ENCODE measurements around the gene BPIFB3. TPM values are rescaled to one million over a fixed set of nuclear protein-coding genes. Genes with fewer than 3 reads are reported as not detected.

BPIFB3 gene
- total RNA-seq, 1 experiment from 2014 or later, result not detected

GRCh38 chr20:33103556-33103955 lies 49.9 kb downstream of the BPIFB3 start:
- no peaks in the 10 kb centered on the region for H3K9me3 Mint-ChIP-seq
- peaks cover 15% of the 10 kb centered on the region for H3K4me1 Mint-ChIP-seq
- H3K36me3 Mint-ChIP-seq, result no peaks in the 10 kb centered on the region
- H3K27me3 Mint-ChIP-seq (ENCODE audit: low read depth), result no peaks in the 10 kb centered on the region; the same call in 1 of the 2 replicates
- ChIA-PET CTCF (interaction anchor here (0.6 to 2.9 kb wide), 4 partner anchors 7 to 109 kb away, joined by 3 to 10 read pairs (median 4); no protein-coding TSS in a partner anchor), POLR2A (interaction anchor here (0.6 kb wide), 1 partner anchor 129 kb away, joined by 4 read pairs; no protein-coding TSS in a partner anchor)
- TF ChIP-seq ZNF671 (CRISPR knock-in tag; IDR thresholded peaks at IDR 0.05) (no peak), GRHL2 (CRISPR knock-in tag; IDR thresholded peaks at IDR 0.05; ENCODE audit: insufficient replicate concordance, severe bottlenecking) (no peak), ZNF416 (CRISPR knock-in tag; IDR thresholded peaks at IDR 0.05) (no peak), ZBTB21 (CRISPR knock-in tag; IDR thresholded peaks at IDR 0.05; ENCODE audit: borderline replicate concordance) (no peak), ZNF232 (CRISPR knock-in tag; IDR thresholded peaks at IDR 0.05) (no peak), ESRRA (CRISPR knock-in tag; IDR thresholded peaks at IDR 0.05; ENCODE audit: borderline replicate concordance) (no peak), FOXK1 (CRISPR knock-in tag; IDR thresholded peaks at IDR 0.05) (no peak), ZNF396 (CRISPR knock-in tag; IDR thresholded peaks at IDR 0.05; ENCODE audit: borderline replicate concordance) (no peak), SP1 (CRISPR knock-in tag; conservative IDR thresholded peaks at IDR 0.05) (no peak), CTCF (IDR thresholded peaks at IDR 0.05) (no peak), FOXP1 (CRISPR knock-in tag; IDR thresholded peaks at IDR 0.05; ENCODE audit: borderline replicate concordance) (no peak), ZNF219 (CRISPR knock-in tag; IDR thresholded peaks at IDR 0.05; ENCODE audit: borderline replicate concordance) (no peak), RORB (CRISPR knock-in tag; IDR thresholded peaks at IDR 0.05) (no peak), CREB1 (CRISPR knock-in tag; IDR thresholded peaks at IDR 0.05) (no peak)
- TF ChIP-seq, protein P1, sequence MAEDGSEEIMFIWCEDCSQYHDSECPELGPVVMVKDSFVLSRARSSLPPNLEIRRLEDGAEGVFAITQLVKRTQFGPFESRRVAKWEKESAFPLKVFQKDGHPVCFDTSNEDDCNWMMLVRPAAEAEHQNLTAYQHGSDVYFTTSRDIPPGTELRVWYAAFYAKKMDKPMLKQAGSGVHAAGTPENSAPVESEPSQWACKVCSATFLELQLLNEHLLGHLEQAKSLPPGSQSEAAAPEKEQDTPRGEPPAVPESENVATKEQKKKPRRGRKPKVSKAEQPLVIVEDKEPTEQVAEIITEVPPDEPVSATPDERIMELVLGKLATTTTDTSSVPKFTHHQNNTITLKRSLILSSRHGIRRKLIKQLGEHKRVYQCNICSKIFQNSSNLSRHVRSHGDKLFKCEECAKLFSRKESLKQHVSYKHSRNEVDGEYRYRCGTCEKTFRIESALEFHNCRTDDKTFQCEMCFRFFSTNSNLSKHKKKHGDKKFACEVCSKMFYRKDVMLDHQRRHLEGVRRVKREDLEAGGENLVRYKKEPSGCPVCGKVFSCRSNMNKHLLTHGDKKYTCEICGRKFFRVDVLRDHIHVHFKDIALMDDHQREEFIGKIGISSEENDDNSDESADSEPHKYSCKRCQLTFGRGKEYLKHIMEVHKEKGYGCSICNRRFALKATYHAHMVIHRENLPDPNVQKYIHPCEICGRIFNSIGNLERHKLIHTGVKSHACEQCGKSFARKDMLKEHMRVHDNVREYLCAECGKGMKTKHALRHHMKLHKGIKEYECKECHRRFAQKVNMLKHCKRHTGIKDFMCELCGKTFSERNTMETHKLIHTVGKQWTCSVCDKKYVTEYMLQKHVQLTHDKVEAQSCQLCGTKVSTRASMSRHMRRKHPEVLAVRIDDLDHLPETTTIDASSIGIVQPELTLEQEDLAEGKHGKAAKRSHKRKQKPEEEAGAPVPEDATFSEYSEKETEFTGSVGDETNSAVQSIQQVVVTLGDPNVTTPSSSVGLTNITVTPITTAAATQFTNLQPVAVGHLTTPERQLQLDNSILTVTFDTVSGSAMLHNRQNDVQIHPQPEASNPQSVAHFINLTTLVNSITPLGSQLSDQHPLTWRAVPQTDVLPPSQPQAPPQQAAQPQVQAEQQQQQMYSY (CRISPR knock-in tag; IDR thresholded peaks at IDR 0.05), result no peak
- TF ChIP-seq, protein P2, sequence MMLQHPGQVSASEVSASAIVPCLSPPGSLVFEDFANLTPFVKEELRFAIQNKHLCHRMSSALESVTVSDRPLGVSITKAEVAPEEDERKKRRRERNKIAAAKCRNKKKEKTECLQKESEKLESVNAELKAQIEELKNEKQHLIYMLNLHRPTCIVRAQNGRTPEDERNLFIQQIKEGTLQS (CRISPR knock-in tag; conservative IDR thresholded peaks at IDR 0.05), result no peak
- no peak for DNase-seq (ENCODE audit: low spot score)
- H3K27ac Mint-ChIP-seq, result no peak overlapping the region
- no peak for ATAC-seq
- no peak overlapping the region for H3K4me3 Mint-ChIP-seq

GRCh38 chr20:33104336-33104735 lies 50.6 kb downstream of the BPIFB3 start:
- ChIA-PET POLR2A (no interaction called here), CTCF (interaction anchor here (1.5 to 2.9 kb wide), 2 partner anchors 8 to 108 kb away, joined by 4 to 10 read pairs; no protein-coding TSS in a partner anchor)
- no peak for ATAC-seq
- Mint-ChIP-seq H3K27me3 (ENCODE audit: low read depth) (no peaks in the 10 kb centered on the region; the same call in 1 of the 2 replicates), H3K4me3 (no peak overlapping the region), H3K9me3 (no peaks in the 10 kb centered on the region), H3K36me3 (no peaks in the 10 kb centered on the region), H3K4me1 (peaks cover 15% of the 10 kb centered on the region), H3K27ac (no peak overlapping the region)
- no peak for DNase-seq (ENCODE audit: low spot score)
- TF ChIP-seq NFE2L1 (CRISPR knock-in tag; IDR thresholded peaks at IDR 0.05) (no peak), TEAD4 (CRISPR knock-in tag; IDR thresholded peaks at IDR 0.05) (no peak), ZNF219 (CRISPR knock-in tag; IDR thresholded peaks at IDR 0.05; ENCODE audit: borderline replicate concordance) (no peak)

Measured in WTC11 (cell line).